Activated T-helper 9 cell treated with anti-CD3 and anti-CD28 coated beads, Interleukin-2, amount 50 U/mL, for 16 hours (primary cell): ENCODE results near the gene NFYC.

Experiments used
- DNase-seq: peaks from one replicate; pipeline ENCODE4 v3.0.0-alpha.2; 2020; ENCODE audit warnings: low read depth

The NFYC gene

GRCh38 chr1:40783001-40783905, 91.7 kb downstream of the NFYC start, which contains the start of gene KCNQ4:
KCNQ4 (plus strand) TSS chr1:40783787; CDS start chr1:40784094, 307 bp downstream.
- no peak for DNase-seq

- DNase-seq, result no peak
Measured at GRCh38 chr1:40784141-40784770, 92.8 kb downstream of the NFYC start.

DNA sequence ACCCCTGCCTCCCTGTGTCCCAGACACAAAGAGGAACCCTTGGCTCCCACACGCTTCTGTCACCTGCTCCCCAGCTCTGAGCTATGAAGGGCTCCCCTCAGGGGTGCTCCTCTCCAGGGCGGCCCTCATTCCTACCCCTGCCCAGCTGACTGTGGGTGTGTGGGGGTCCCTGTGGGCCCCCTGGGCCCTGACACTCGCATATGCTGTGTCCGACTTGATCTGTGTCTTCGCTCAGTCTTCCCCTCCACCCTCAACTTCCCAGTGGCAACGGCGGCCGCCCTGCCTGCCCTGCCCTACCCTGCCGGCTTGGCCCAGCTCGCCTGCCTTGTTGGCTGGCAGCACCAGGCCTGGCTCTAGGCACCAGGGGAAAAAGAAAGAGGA, 93.3 kb downstream of the NFYC start:
- no peak for DNase-seq

DNA sequence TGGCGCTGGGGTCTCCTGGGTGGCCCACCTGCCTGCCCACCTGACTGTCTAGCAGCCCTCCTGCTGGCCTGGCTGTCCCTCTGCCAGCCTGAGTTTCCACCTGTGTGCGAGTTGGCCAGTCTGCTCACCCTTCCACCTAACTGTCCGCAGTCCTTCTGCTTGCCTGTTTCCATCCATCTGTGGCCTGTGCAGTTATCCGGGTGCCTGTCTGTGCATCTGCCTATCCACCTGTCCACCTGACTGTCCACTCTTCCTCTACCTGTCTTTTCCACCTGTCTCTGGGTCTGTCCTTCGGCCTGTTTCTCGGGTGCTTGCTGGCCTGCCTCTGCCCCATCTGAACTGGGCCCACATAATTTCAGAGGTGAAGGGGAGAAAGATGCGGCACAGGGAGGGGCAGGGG, 93.9 kb downstream of the NFYC start:
- DNase-seq, result no peak

DNA sequence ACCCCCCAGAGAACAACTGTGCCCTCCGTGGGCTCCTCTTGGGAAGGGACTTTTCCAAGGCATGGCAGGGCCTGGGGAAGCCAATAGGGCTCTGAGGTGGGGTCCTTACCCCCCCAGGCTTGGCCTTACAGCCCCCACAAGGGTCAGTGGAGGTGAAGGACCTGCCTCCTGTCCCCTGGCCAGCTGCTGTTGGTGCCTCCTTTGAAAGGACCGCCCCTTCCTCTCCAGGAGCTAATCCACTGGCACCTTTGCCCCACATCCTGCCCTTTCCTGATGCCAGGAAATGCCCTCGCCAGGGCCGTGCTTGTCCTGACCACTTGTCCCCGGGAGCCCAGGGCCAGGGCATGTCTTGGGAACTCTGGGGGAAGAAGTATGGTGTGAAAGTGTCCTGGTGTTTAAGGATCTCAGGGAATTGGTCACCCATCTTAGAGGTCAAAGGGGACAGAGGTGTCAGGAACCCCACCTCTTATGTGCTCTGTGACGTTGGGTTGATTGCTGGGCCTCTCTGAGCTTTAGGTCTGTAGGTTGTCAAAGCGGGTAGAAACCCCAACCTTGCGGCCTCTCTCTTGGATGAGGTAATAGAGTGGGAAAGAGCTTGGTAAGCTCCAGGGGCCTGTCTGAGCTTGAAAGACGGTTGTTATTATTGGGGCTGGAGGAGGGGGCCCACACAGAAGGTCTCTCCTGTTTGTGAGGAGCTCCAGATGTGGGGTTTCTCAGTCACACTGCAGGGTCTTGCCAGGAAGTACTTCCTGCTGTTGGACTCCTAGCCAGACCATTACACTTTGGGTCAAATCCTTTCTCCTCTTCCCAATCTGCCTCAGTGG, 94.9 kb downstream of the NFYC start:
- DNase-seq, result no peak

GRCh38 chr1:40786995-40787705, 95.6 kb downstream of the NFYC start:
- no peak for DNase-seq

DNA sequence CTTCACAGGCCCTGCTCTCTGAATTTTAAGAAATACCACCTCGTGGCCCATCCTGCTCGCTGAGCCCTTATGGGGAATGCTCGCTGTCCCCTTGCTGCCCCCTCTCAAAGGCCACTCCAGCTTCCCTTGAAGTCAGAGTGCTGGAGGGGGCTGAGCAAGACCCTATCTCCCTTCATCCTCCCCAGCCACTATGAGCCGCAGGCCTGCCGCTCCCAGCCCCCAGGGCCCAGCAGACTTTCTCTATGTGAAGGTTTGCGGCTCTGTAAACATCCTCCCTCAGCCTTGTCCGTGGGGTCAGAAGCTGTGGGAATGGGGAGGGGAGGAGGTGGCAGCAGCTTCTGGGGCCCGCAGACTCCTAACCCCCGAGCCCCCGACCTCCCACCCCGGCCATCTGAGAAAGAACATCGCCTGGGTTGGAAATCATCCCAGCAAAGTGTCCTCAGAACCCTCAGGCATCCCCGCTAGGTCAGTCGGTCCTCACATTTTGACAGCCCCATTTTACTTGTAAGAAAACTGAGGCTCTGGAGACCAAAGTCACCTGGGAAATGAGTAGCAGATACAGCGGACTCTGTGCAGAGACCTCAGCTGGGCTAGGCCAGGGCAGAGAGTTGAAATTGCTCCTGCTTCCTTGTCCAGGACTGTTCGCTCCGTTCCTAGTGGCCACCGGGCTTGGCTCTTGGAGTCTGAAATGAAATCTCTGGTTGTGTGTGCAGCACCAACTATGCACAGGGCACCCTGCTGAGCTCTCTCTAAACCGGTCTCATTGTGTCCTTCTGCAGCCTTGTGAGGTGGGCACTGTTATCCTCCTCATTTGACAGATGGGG, 96.4 kb downstream of the NFYC start:
- DNase-seq, result no peak

- no peak for DNase-seq
Measured at GRCh38 chr1:40788561-40789341, 97.2 kb downstream of the NFYC start.

GRCh38 chr1:40789342-40789598, 97.8 kb downstream of the NFYC start:
- DNase-seq, result no peak

DNA sequence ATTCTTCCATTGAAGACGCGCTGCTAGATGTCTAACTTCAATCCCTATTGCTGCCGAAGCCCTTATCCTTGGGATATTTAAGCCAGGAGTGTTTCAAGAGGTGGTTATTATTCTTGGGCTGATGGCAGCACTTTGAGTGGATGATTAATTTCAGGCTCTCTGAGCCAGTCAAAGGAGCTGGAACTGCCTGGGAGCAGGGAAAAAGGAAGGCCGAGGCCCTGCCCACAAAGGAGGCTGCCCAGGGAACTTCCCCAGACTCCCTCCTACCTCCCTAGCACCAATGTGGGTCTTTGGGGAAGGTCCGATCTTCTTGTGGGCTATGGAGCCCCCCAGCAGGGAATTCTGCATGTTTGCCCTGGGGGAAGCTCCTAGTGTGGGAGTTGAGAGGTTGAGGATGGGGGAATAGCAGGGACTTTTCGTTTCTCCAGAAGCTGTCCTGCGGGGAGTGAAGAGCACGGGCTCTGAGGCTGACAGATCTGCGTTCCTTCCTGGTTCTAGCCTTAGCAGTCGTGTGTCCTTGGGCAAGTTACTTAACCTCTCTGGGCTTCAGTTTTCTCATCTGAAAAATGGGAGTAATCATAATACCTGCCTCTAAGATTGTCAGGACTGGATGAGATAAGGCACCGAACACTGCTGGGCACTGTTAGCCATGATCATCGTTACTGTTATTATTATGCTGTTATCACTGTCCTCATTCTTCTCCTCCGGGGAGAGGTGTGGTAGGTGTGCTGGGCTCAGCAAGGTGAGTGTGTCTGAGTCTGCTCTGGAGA, 98.3 kb downstream of the NFYC start:
- DNase-seq, result no peak

GRCh38 chr1:40792036-40792435, 100.5 kb downstream of the NFYC start:
- DNase-seq, result no peak

DNA sequence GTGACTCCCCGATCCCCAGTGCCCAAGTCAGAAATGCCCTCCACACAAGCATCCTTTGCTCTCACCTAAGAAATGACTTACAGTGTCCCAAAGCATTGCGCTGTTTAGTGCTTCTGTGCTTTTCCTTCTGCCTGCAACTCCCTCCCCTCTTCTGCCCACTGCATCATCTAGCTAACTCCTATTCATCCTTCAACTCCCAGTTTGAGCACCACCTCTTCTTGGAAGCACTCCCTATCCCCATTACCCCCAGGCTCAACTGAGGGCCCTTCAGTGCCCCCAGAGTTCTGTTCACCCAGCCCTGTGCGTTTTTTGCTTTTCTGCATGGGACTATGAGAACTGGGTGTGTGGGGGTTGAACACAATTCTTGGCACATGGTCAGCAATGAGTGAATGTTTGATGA, 102.1 kb downstream of the NFYC start:
- no peak for DNase-seq

- no peak for DNase-seq
Measured at GRCh38 chr1:40794048-40794447, 102.5 kb downstream of the NFYC start.

GRCh38 chr1:40794974-40795715, 103.6 kb downstream of the NFYC start:
- DNase-seq, result no peak

DNA sequence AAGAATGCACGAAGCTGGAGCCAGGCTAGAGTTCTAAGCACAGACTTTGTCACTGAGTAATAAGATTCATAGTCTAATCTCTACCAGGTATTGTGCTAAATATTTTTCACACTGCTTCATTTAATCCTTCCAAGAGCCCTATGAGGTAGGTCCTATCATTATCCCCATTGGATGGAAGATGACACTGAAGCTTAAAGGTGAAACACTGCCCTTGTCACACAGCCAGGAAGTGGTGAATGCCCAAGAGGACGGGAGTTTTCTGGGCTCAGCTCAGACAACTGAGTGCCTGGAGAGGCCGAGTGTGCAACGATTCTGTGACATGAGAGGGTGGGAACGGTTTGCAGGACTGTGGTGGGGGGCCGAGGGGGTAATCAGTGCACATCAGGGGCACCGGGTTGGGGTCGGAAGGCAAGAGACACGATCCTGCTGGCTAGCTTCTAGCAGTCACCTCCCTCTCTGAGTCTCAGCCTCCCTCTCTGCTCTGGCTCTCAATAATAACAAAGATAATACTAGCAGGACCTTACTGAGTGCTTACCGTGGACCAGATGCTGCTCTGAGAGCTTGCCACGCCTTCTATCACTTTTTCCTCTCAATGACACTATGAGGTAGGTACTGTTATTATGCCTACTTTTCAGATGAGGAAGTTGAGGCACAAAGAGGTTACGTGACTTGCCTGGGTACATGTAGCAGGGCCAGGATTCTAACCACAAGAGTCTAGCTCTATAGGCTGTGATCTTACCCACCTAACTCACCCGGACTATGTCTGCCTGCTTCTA, 104.5 kb downstream of the NFYC start:
- no peak for DNase-seq

GRCh38 chr1:40796939-40797667, 105.6 kb downstream of the NFYC start:
- DNase-seq, result no peak

DNA sequence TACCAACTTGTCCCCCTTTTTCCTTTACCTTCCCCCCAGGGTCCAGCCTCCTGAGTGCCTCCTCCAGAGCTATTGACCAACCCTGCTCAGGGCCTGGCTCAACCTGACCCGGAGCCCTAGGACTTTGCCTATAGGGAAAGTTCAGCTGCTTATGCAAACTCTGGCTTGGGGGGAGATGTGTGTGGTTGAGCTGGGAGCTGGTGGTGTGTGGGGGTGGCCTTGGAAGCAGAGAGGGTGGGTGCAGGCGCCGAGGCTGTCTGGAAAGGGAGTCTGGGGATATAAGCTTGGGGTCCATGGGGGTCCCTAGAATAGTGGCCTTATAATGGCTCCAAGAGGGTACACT, 106.1 kb downstream of the NFYC start:
- no peak for DNase-seq
